ENCODE results near the gene FAM20C. TPM values are rescaled to one million over a fixed set of nuclear protein-coding genes. Genes with fewer than 3 reads are reported as not detected.

The FAM20C gene
- total RNA-seq, 1 donor from 2014 or later, result 21.9 TPM

DNA sequence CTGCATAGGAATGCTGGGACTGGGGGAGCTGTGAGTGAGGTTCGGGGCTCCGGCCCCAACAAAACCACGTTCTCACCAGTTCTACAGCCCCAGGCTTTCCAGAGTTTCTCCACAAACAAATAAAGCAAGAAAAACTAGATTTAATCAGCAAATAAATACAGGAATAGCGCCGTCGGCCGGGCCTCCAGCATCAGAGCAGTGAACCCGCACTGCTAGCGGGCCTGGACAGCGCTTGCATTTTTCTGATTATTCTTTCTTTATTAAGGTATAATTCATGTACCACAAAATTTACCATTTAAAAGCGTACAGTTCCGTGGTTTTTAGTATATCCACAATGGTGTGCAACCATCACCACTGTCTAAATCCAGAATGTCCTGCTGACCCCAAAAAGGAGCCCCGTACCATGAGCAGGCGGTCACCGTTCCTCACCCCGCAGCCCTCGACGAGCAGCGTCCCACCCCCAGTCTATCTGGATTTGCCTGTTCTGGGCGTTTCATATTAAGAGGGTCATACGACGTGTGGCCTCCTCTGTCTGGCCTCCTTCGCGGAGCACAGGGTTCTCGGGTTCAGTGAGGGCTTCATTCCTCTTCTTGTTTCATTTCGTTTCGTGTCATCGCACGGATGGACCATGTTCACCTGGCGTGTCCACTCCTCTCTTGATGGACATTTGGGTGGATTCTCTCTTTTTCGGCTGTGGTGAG lies 62.1 kb downstream of the FAM20C start:
- Mint-ChIP-seq H3K27ac (ENCODE audit: unreplicated experiment) (no peak overlapping the region), H3K27me3 (ENCODE audit: low read depth) (no peaks in the 10 kb centered on the region), H3K4me3 (no peak overlapping the region), H3K9me3 (no peaks in the 10 kb centered on the region), H3K4me1 (no peaks in the 10 kb centered on the region), H3K36me3 (ENCODE audit: low read depth) (peaks cover 8% of the 10 kb centered on the region)
- DNase-seq (ENCODE audit: low read depth, low spot score), result no peak
- TF ChIP-seq, protein P1, sequence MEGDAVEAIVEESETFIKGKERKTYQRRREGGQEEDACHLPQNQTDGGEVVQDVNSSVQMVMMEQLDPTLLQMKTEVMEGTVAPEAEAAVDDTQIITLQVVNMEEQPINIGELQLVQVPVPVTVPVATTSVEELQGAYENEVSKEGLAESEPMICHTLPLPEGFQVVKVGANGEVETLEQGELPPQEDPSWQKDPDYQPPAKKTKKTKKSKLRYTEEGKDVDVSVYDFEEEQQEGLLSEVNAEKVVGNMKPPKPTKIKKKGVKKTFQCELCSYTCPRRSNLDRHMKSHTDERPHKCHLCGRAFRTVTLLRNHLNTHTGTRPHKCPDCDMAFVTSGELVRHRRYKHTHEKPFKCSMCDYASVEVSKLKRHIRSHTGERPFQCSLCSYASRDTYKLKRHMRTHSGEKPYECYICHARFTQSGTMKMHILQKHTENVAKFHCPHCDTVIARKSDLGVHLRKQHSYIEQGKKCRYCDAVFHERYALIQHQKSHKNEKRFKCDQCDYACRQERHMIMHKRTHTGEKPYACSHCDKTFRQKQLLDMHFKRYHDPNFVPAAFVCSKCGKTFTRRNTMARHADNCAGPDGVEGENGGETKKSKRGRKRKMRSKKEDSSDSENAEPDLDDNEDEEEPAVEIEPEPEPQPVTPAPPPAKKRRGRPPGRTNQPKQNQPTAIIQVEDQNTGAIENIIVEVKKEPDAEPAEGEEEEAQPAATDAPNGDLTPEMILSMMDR (conservative IDR thresholded peaks at IDR 0.05), result no peak

DNA sequence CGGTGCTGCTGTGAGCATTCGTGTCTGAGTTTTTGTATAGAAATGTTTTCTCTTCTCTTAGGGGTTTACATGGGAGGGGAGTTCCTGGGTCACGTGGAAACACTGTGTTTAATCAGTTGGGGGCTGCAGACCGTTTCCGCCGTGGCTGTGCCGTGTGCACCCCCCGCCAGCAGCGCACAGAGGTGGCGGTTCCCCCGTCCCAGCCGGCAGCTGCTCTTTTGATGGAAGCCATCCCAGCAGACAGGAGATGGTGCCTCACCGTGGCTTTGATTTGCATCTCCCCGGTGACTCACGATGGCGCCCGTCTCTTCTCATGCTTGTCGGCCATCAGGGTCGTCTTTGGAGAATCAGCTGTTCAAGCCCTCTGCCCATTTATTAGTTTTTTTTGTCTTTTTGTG lies 62.7 kb downstream of the FAM20C start:
- Mint-ChIP-seq H3K36me3 (ENCODE audit: low read depth) (peaks cover 8% of the 10 kb centered on the region), H3K27me3 (ENCODE audit: low read depth) (no peaks in the 10 kb centered on the region), H3K4me3 (no peak overlapping the region), H3K27ac (ENCODE audit: unreplicated experiment) (no peak overlapping the region), H3K4me1 (no peaks in the 10 kb centered on the region), H3K9me3 (no peaks in the 10 kb centered on the region)
- TF ChIP-seq, protein P1 (conservative IDR thresholded peaks at IDR 0.05), result no peak
- no peak for DNase-seq (ENCODE audit: low read depth, low spot score)

- no peak overlapping the region for H3K4me3 Mint-ChIP-seq
- no peaks in the 10 kb centered on the region for H3K4me1 Mint-ChIP-seq
- DNase-seq (ENCODE audit: low read depth, low spot score), result no peak
- no peak overlapping the region for H3K27ac Mint-ChIP-seq (ENCODE audit: unreplicated experiment)
- H3K9me3 Mint-ChIP-seq, result no peaks in the 10 kb centered on the region
- no peaks in the 10 kb centered on the region for H3K27me3 Mint-ChIP-seq (ENCODE audit: low read depth)
- H3K36me3 Mint-ChIP-seq (ENCODE audit: low read depth), result peaks cover 8% of the 10 kb centered on the region
- TF ChIP-seq, protein P1 (conservative IDR thresholded peaks at IDR 0.05), result no peak
Observed at GRCh38 chr7:255721-256361, 63.5 kb downstream of the FAM20C start.

DNA sequence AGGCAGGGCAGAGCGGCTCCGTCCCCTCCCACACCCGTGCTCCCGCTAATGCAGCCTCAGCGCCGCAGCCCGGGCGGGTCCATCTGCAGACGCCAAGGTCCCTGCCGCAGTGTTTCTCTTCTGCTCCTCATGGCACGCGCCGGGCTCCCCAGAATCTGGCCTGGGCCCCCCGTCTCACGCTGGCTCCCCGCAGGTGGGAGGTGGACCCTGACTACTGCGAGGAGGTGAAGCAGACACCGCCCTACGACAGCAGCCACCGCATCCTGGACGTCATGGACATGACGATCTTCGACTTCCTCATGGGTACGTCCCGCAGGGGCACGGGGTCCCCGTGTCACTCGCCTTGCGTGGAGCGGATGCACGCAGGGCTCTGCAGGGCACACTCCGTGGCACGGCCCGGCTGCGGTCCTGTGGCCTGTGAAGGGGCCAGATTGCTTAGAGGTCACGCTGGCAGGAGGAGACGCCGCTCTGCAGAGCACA lies 64.1 kb downstream of the FAM20C start:
- Mint-ChIP-seq H3K4me3 (no peak overlapping the region), H3K36me3 (ENCODE audit: low read depth) (peaks cover 8% of the 10 kb centered on the region), H3K9me3 (no peaks in the 10 kb centered on the region), H3K27me3 (ENCODE audit: low read depth) (no peaks in the 10 kb centered on the region), H3K4me1 (no peaks in the 10 kb centered on the region), H3K27ac (ENCODE audit: unreplicated experiment) (peak overlapping the region; percentile 75)
- no peak for DNase-seq (ENCODE audit: low read depth, low spot score)
- TF ChIP-seq, protein P1 (conservative IDR thresholded peaks at IDR 0.05), result no peak

DNA sequence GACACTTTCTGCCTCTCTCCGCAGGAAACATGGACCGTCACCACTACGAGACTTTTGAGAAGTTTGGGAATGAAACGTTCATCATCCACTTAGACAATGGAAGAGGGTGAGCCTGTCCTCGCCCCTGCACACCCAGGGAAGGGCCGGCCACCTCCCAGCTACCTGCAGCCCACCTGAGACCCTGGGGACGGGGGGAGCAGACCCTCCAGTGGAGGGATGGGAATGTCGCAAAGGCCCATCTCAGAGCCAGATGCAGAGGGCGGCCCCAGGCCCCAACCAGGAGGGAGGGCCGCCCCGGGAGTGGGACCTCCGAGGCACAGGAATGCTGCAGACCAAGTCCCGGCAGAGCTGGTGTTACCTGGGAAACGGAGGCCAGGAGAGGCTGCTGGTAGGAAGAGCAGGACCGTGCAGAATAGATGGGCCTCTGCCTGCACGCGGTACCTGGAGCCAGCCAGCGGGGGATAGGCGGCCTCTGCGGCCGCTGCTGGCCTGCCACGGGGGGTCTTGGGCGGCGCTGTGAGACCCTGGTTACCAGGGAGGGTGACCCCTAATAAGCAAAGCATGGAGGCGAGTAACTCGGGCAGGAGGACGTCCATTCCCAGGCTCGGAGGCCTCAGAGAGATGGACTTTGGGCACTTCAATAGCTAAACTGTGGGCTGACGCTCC lies 64.7 kb downstream of the FAM20C start:
- no peaks in the 10 kb centered on the region for H3K27me3 Mint-ChIP-seq (ENCODE audit: low read depth)
- DNase-seq (ENCODE audit: low read depth, low spot score), result no peak
- peaks cover 12% of the 10 kb centered on the region for H3K36me3 Mint-ChIP-seq (ENCODE audit: low read depth)
- H3K9me3 Mint-ChIP-seq, result no peaks in the 10 kb centered on the region
- no peak overlapping the region for H3K27ac Mint-ChIP-seq (ENCODE audit: unreplicated experiment)
- H3K4me1 Mint-ChIP-seq, result no peaks in the 10 kb centered on the region
- TF ChIP-seq, protein P1 (conservative IDR thresholded peaks at IDR 0.05), result no peak
- no peak overlapping the region for H3K4me3 Mint-ChIP-seq
